Activated naive CD4-positive, alpha-beta T cell treated with Interleukin-2 at 50 U/mL for 16 hours (primary cell): ENCODE results near the gene NRXN3.

Experiments
- DNase-seq: peaks from one replicate; pipeline ENCODE4 v3.0.0-alpha.2; 2020

Gene NRXN3

DNA sequence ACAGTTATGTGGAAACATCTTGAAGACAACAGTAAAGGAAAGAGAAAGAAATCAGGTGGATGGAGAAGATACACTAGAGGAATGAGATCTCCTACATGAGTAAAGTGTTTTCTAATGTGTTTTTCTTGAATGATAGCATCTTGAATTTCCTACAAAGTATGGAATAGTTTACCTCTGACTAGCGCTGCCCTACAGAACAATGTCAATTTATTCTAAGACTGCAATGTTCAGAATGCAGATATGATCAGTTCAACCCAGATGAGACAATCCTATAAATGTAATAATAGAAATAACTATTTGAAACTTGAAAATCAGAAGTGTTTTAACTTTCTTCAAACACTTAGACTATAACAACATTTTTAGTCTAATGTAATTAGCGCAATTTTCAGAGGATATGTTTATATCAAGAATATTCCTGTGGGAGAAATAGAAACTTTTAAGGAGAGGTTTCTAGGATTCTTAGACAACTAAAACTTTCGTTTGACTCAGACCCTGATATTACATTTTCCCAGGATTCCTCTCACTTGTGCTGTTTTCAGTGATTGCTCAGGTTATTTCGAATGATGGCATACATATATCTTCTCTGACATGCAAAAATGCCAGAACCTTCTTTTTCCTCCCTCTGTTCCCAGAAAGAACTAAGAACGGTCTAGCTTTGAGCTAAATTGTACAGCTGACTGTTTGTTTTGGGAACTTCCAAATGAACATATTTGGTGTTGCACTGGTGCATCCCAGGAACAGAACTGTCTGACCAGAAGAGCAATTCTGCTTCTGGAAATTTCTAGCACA, 1023.7 kb downstream of the NRXN3 start:
- no peak for DNase-seq

DNA sequence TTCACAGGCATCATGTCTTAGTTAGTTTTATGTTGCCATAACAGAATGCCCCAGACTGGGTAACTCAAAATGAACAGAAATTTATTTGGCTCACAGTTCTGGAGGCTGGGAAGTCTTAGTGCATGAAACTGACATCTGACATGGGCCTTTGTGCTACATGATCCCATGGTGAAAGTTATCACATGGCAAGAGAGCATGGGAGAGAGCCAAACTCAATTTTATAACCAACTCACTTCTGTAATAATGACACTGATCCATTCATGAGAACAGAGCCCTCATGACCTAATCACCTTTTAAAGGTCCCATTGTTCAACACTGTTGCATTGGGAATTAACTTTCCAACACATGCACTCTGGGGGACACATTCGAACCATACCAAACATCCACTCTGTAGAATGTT, 1026.0 kb downstream of the NRXN3 start:
- no peak for DNase-seq

DNA sequence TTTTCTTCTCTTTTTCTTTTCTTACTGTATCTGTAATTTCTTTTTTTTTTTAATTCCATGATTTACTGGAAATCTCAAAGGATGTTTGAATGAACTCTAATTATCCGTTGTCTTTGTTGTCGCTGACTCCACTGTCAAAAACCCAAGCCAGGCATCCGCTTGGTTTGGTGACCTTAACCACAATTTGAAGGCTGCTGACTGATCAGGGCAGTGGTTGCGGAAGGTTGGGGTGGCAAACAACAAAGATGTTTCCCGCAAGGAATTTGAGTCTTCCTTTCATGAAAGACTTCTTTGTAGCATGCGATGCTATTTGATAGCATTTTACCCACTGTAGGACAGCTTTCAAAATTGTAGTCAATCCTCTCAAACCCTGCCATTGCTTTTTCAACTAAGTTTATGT, 1027.3 kb downstream of the NRXN3 start:
- DNase-seq, result no peak

DNA sequence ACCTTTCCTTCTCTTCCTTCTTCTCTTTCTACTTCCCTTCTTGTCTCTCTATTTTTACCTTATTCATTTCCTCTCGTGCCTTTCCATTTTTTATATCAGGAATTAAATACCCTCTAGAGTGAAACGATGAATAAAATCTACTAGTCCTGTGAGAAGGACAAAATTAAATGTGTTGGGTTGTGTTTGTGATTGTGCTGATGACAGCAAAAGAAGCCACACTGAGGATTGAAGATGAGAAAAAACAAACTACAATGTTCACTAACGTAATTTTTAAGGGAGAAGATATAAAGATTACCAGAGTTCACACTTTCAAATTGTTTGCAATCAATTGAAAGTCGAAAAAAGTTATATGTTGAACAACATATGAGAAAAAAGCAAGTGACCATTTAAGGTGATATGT, 1029.0 kb downstream of the NRXN3 start:
- no peak for DNase-seq

DNA sequence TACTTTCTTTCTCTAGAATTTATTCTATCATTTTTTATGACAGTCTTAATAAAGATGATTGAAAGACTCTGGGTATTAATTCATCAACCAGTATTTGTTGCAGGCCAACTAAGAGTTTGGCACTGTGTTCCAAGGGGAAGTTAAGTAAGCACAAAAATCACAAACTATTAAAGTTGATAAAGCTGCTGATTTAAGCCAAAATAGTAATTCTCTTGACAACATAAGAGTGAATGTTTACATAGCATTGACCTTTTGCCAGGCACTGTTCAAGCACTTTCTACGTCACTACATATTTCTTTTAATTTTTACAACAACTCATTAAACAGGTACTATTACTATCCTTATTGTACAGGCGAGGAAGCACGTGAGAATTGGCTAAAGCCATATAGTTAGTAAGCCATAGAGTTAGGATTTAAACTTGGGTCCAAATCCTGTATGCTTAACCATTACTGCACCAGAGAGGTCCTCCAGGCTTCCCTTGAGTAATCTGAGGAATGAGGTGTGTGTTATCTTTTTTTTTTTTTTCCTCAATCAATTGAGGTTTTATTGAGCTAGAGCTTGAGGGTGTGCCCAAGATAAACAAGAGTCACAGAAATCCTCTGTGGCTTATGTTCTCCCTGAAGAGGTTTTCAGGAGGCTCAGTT, 1031.5 kb downstream of the NRXN3 start:
- no peak for DNase-seq

DNA sequence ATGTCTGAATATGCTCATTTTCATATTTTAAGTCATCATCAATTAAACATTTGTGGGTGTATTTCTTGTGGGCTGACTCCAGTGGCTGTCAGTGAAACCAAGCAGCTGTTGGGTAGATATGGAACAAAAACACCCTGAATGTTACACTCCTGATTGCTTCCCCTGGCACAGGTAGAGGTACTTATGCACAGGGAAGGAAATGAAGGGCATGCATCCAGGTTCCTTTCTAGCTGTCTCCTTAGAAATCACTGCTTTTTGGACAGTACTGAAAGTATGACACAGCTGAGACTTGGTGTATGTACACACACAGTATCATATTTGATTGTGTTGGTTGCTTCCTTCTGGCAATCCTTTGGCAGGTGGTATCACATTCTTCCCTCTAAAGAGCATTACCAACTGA, 1034.4 kb downstream of the NRXN3 start:
- no peak for DNase-seq

DNA sequence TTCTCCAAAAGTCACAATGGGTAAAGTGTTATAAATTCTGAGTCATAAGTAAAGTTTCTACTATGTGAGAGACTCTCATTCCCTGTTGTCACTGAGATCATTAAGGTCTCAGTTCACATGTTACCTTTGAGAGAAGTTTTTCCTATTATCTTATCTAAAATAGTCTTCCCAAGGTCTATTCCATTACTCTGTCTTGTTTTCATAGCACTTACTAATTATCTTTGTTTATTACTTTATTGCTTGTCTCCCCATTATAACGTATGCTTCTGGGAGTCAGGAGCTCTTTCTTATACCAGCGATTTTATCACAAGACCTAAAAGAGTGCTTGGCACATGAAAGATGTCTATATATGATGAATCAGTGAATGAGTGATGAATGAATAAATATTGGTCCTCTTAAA, 1039.2 kb downstream of the NRXN3 start:
- no peak for DNase-seq

DNA sequence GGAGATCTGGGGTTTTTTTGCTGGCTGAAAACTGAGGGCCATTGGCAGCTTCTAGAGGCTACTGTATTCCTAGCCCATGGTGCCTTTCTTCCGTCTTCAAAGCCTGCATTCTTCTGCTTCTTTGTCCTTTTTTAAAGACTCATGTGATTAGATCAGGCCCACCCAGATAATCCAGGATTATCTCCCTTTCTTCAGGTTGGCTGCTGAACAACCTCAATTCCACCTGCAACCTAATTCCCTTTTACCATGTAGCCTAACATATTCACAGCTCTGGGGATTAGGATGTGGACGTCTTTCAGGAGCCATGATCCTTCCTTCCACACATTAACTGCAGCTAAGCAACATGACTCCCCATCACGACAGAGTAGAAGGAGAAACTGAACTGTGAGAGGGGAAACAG, 1055.6 kb downstream of the NRXN3 start:
- DNase-seq, result no peak

DNA sequence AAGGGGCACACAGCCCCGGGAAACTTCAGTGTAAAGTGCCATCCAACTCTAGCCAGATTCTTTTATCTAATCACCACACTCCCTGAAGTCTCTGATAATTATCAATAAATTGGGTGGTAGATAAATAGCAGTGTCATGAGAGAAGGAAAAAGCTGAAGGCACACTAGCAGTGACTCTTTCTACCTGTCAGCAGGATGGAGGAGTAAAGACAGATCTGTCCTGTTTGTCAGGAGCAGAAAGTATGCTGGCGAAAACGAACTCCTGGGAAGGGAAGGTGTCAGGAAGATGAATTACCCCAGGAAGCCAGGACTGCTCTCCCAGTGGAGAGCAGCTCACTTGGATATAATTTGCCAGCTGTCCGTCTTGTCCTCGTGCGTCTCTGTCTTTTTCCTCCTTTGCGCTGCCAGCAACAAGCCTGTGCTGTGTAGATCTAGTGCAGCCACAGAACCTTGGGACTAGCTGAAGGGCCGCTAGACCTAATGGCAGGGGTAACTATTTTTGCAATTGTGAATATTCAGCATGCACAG, 1059.3 kb downstream of the NRXN3 start:
- DNase-seq, result no peak

DNA sequence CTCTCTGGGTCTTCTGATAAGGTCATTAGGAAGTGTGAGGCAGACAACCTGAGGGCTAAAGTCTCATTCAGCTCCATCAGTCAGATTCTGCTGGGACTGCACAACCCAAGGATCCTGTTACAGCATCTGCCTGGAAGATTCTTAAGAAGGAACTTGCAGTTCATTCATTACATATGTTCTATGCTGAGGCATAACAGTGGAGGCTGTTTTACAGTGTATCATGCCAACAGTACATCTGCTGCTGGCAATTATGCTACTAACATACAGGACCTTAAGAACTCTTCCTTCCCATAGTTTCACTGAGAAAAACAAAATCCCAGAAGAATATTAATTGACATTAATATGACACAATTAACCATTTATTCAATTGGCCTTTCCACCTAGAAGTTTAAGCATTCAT, 1072.5 kb downstream of the NRXN3 start:
- no peak for DNase-seq

DNA sequence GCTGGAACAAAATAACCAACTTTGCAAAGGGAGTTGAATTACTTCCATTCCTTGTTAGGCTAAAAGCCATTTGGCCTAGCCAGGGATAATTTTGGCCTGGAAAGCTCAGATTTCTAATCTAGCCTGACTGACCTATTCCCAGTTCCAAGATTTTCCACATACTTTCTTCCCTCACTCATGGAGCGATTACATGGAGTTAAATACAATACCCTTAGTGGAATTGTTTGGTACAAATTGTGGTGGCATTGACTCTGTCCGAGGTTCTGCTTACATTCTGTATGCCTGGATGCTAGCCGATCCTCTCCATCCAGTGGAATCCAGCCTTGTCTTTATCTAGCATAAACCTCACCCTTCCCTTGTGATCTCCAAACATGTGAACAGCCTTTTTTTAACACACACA, 1076.0 kb downstream of the NRXN3 start:
- DNase-seq, result no peak

DNA sequence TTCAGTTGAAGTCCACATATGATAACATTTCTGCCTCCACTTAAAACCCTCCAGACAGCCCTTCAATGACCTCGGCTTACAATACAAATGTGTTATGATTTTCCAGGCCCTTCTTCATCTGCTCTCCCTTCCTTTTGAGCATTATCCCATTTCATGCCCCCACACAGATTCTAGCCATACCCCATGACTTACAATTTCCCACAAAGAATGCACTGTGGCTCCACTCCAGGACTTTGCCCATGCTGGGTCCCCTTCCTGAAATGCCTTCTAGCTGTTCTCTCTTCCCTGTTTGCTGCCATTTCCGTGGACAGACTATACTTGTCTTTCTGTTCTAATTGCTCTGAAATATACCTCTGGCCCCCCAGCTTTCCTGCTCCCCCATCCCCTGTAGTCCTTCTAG, 1078.0 kb downstream of the NRXN3 start:
- no peak for DNase-seq

DNA sequence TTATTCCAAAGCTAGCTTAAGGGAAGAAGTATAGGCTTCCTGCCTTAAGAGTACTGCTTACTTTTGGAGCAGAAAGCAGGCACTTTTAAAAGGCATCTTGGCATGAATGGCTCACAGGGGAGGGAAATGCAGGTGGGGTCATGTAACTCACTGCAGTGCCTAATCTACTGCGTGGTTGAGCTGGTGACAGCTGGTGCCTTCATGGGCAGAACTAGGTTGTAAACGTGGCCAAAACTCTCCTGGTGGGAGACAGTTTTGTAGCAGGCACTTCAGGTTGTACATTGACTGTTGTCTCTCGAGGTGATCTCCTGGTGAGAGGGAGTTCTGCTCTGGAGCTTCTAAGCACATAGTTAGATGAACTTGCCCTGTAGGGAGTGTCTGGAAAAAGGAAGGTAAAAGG, 1078.6 kb downstream of the NRXN3 start:
- DNase-seq, result no peak

DNA sequence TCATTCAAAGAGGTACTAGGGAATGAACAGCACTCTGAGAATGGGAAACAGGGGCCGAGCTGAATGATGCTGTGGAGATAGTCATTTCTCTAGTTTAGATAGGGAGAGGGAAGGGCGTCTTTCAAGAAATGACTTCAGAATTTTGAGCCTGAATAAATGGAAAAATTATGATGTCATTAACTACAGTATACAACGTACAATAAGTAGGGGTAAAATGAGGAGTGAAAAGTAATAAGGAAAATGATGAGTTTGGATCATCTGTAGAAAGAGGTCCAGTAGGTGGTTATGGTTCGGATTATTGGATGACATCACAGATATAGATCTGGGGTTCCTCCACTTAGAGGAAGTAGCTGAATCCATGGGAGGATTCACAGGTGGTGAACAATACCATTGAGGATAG, 1081.1 kb downstream of the NRXN3 start:
- DNase-seq, result no peak

DNA sequence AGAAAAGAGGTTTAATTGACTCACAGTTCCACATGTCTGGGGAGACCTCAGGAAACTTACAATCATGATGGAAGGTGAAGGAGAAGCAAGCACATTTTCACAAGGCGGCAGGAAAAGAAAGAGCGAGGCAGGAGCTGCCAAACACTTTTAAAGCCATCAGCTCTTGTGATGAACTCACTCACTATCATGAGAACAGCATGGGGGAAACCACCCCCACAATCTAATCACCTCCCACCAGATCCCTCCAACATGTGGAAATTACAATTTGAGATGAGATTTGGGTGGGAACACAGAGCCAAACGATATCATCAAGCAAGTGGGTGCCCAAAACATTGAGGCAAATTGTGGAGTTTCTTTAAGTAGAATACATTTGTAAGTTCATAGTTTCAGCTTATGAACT, 1083.4 kb downstream of the NRXN3 start:
- DNase-seq, result no peak

DNA sequence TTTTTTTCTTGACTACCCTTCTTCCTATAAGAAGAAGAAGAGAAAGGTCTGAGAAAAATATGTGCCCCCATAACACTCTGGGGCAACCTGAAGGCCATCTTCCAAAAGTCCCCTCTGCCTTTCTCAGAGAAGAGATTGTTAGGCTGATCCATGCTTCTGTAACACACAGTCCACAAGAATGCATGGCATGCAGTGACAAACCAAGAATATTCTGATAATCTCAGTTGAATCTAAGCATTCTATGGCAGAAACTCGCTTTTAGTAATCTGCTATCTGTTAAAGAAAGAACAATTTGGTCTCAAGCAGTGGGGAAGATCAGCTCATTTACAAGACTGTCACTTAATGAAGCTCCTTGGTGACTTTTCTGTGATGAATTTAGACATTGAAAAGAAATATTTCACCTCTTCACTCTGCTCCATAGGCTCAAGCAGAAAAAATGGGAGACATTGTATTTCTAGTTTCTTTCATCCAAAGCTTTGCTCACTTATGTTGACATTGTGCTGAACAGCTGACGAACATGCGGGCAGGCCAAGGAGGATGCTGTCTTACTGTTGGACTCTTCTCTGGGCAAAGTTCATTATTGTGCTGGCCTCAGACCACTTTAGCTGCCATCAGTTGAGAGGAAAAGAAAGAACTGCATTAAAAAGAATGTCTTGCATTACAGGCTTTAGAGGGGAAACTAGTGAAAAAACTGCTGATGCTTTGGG, 1084.0 kb downstream of the NRXN3 start:
- DNase-seq, result no peak

DNA sequence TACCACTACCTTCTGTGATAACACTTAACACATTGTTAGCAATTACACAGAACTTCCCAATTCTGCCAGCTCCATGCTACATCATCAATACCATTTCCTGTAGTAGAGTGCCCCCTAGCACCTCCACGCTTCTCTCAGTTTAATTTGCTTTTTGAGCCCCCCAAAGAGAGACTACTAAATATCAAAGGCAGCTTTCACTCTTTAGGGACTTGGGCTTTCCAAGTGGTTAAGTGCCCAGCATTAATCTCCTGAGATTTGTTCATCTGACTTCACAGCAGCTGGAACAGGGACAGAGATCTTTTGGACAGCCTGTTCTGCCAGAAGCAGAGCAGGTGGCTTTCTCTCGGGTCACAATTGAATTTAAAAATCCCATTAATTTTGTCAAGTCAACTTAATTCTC, 1086.2 kb downstream of the NRXN3 start:
- no peak for DNase-seq

DNA sequence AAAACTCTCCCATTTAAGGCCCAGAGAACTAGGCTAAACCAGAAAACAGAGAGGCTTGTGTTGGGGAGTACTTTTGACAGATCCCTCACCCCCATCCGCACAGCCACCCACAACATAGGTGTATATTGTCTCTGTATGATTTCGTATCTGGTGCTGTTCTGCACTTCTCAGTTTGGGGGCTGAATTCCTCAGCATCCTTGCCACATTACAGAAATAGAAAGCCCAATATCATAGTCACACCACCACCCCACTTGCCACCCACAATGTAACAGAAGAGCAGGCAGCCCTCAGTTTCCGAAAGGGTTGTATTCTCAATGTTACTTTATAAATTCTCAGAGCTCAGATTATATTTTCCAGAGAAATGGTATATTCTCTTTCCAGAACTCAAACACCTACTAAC, 1090.2 kb downstream of the NRXN3 start:
- no peak for DNase-seq

DNA sequence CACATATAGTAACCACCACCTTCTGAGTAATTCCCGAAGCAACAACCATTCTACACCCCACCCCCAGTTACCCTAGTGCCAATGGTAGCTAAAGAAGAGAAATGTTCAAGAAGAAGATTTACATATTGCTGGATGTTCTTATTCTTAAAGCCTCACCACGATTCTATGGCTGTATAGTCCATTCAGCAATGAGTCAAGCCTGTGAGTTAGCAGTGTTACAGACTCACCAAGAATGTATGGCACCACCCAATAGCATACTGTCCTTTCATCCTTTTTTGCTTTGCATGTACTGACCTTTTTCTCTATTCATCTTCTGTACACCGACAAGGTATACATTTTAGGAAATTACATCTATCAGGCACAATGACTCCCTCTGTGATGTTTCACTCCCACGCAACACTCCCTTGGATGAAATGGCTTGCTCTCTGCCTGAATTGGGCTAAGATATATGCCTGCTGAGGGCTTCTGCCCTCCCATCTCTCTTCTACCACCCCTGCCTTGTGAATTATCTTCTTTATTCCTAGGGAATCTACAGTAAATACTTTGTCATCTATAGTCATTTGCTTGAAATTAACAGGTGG, 1095.3 kb downstream of the NRXN3 start:
- DNase-seq, result no peak

DNA sequence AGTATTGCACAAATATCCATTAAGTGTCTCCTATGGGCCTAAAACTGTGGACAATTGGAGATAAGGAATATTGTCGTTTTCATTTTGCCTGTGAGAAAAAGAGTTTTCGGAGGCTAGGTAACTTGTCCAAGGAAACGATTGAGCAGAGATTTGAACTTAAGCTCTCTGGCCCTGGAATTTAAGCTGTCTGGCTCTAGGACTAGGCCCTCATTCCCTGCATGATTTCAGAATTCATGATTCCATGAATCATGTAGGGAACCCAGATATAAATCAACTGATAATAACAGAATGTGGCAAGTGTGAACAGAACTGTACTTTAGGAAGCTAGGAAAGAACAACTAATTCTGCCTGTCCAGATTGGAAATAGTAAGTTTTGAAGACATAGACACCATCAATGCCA, 1100.2 kb downstream of the NRXN3 start:
- no peak for DNase-seq

DNA sequence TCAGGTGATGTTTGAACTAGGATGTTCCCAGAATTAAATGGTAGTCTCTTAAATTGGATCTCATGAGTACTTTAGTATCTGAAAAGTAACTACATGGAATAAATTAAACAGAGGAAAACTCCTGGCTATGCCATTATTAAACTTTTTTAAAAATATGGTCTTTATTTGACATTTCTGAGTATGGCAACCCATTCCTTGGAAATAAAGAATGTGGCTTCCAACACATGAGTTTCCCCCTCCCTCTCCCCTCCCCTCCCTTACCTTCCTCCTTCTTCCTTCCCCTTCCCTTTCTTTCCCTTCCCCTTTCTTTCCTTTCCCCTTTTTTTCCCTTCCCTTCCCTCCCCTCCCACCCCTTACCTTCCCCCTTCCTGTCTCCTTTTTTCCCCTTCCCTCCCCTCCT, 1100.9 kb downstream of the NRXN3 start:
- DNase-seq, result no peak

DNA sequence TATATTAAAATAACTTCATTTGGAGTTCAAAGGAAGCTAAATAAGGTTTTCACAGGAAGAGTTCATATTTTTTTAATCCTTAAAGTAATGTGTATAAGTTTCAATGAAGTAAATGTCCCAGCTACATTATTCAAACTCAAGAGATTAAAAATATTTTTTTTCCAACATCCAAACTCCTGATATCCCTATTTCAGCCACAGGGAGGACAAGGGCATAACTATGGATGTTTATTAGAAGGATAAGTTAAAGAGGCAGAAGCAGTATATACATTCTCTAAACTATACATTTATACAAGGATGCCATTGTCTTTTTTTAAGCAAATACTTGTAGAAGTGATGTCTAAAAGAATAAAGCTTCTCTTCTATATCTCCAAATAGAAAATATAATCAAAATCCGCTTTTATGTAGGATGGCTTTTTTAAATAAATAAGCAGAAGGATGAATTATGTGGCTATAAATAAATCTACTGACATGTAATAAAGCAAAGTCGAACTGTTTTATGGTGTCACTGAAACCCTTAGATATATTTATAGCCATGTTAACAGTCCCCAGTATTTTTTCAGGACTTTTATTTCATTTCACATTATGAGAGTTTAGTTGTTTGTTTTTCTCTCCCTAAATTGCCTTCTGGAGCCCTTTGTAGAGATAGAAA, 1104.6 kb downstream of the NRXN3 start:
- no peak for DNase-seq

DNA sequence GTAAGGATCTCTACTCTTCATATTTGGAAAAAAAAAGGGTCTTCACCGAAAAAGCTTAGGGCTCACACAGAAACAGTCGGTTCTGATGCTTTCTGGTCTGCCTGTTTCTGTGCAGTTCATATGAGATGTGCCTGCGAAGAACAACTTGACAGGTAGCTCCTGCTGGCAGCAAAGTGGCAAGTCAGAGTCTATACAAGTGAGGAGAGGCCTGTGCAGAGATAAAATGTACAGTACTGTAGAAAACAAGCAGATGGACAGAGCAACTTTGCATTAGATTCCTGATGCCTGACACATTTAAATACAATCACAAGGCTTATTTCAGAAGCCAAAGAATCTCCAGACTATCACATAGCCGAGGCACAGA, 1105.1 kb downstream of the NRXN3 start:
- DNase-seq, result no peak
